ENCODE measurements around the gene SIGLEC9.

Gene SIGLEC9

GRCh38 chr19:51124216-51124615 is 490 bp upstream of the SIGLEC9 start:
- H3K36me3 ChIP-seq (ENCODE audit: insufficient read depth, low read length) = no peaks in the 10 kb centered on the region
- H3F3A ChIP-seq (ENCODE audit: low read depth) = no peaks in the 10 kb centered on the region
- no peak for TF ChIP-seq EZH2phosphoT487 (IDR thresholded peaks at IDR 0.05; ENCODE audit: borderline replicate concordance)
- no peaks in the 10 kb centered on the region for H3K79me2 ChIP-seq (ENCODE audit: insufficient read depth, low read length)
- H3K4me3 ChIP-seq (ENCODE audit: low read length, poor library complexity, severe bottlenecking) = no peak overlapping the region
- H3K9me3 ChIP-seq (ENCODE audit: insufficient read depth, low read depth, low read length) = no peaks in the 10 kb centered on the region
- no peaks in the 10 kb centered on the region for H4K20me1 ChIP-seq (ENCODE audit: insufficient read depth, low read length, poor library complexity, severe bottlenecking)
- no peak overlapping the region for H3K4me2 ChIP-seq (ENCODE audit: low read depth, low read length, poor library complexity, severe bottlenecking)
- no peak overlapping the region; the same call in 1 of the 2 replicates for H2AFZ ChIP-seq (ENCODE audit: low read length)
- H3K9me2 ChIP-seq (replicated peaks; ENCODE audit: low read depth, low read length) = no peaks in the 10 kb centered on the region
- H3K9ac ChIP-seq (ENCODE audit: low read depth, low read length, poor library complexity, severe bottlenecking) = no peak overlapping the region
- H3K4me1 ChIP-seq (ENCODE audit: insufficient read depth, low read length, poor library complexity, severe bottlenecking) = no peaks in the 10 kb centered on the region
- H3K27me3 ChIP-seq (ENCODE audit: insufficient read depth, low read length, poor library complexity, severe bottlenecking) = no peaks in the 10 kb centered on the region

- H3K4me1 ChIP-seq (ENCODE audit: insufficient read depth, low read length, poor library complexity, severe bottlenecking) = no peaks in the 10 kb centered on the region
- no peaks in the 10 kb centered on the region for H4K20me1 ChIP-seq (ENCODE audit: insufficient read depth, low read length, poor library complexity, severe bottlenecking)
Observed at GRCh38 chr19:51125421-51126075, 842 bp downstream of the SIGLEC9 start.

DNA sequence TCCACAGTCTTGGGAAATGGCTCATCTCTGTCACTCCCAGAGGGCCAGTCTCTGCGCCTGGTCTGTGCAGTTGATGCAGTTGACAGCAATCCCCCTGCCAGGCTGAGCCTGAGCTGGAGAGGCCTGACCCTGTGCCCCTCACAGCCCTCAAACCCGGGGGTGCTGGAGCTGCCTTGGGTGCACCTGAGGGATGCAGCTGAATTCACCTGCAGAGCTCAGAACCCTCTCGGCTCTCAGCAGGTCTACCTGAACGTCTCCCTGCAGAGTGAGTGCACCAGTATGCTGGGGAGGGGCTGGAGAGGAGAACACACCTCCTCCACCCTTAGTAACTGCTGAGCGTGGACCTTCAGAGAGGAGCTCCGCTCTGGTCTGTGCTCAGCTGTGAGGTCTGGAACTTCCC is 2.3 kb downstream of the SIGLEC9 start:
- H3K79me2 ChIP-seq (ENCODE audit: insufficient read depth, low read length) = no peaks in the 10 kb centered on the region
- no peak overlapping the region for H2AFZ ChIP-seq (ENCODE audit: low read length)
- H3K9me2 ChIP-seq (replicated peaks; ENCODE audit: low read depth, low read length) = no peaks in the 10 kb centered on the region
- H3K4me2 ChIP-seq (ENCODE audit: low read depth, low read length, poor library complexity, severe bottlenecking) = no peak overlapping the region
- H3F3A ChIP-seq (ENCODE audit: low read depth) = no peaks in the 10 kb centered on the region
- no peak overlapping the region for H3K9ac ChIP-seq (ENCODE audit: low read depth, low read length, poor library complexity, severe bottlenecking)
- no peaks in the 10 kb centered on the region for H3K27me3 ChIP-seq (ENCODE audit: insufficient read depth, low read length, poor library complexity, severe bottlenecking)
- no peaks in the 10 kb centered on the region for H3K36me3 ChIP-seq (ENCODE audit: insufficient read depth, low read length)
- no peaks in the 10 kb centered on the region for H3K4me1 ChIP-seq (ENCODE audit: insufficient read depth, low read length, poor library complexity, severe bottlenecking)
- H3K4me3 ChIP-seq (ENCODE audit: low read length, poor library complexity, severe bottlenecking) = no peak overlapping the region
- no peaks in the 10 kb centered on the region for H3K9me3 ChIP-seq (ENCODE audit: insufficient read depth, low read depth, low read length)
- no peak for TF ChIP-seq CTCF (conservative IDR thresholded peaks at IDR 0.05; ENCODE audit: low read length)
- TF ChIP-seq EZH2phosphoT487 (IDR thresholded peaks at IDR 0.05; ENCODE audit: borderline replicate concordance) = no peak
- H4K20me1 ChIP-seq (ENCODE audit: insufficient read depth, low read length, poor library complexity, severe bottlenecking) = no peaks in the 10 kb centered on the region

More at GRCh38 chr19:51125421-51126075, 842 bp downstream of the SIGLEC9 start:
- H3K27me3 ChIP-seq (ENCODE audit: insufficient read depth, low read length, poor library complexity, severe bottlenecking) = no peaks in the 10 kb centered on the region
- no peaks in the 10 kb centered on the region for H3K9me3 ChIP-seq (ENCODE audit: insufficient read depth, low read depth, low read length)
- no peaks in the 10 kb centered on the region for H3K36me3 ChIP-seq (ENCODE audit: insufficient read depth, low read length)
- TF ChIP-seq CTCF (conservative IDR thresholded peaks at IDR 0.05; ENCODE audit: low read length) (no peak), EZH2phosphoT487 (IDR thresholded peaks at IDR 0.05; ENCODE audit: borderline replicate concordance) (no peak)
- H3K9ac ChIP-seq (ENCODE audit: low read depth, low read length, poor library complexity, severe bottlenecking) = no peak overlapping the region
- H3K4me3 ChIP-seq (ENCODE audit: low read length, poor library complexity, severe bottlenecking) = no peak overlapping the region
- no peak overlapping the region for H3K4me2 ChIP-seq (ENCODE audit: low read depth, low read length, poor library complexity, severe bottlenecking)
- H3K79me2 ChIP-seq (ENCODE audit: insufficient read depth, low read length) = no peaks in the 10 kb centered on the region
- H3K9me2 ChIP-seq (replicated peaks; ENCODE audit: low read depth, low read length) = no peaks in the 10 kb centered on the region
- no peaks in the 10 kb centered on the region for H3F3A ChIP-seq (ENCODE audit: low read depth)
- H2AFZ ChIP-seq (ENCODE audit: low read length) = no peak overlapping the region

DNA sequence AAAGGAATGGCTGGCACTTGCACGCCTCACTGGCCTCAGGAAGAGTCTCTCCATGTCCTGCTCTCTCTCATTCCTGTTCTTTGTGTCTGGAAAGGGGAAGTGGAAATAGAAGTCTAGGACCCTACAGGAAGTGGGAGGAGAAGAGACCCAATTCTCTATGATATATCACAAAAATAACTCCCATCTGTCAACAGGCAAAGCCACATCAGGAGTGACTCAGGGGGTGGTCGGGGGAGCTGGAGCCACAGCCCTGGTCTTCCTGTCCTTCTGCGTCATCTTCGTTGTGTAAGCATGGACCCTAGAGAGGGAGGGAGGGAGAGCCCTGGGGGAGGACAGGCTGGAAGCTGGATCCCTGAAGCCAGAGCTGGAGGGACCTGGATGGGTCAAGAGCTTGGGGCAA is 3.0 kb downstream of the SIGLEC9 start:
- H3K4me1 ChIP-seq (ENCODE audit: insufficient read depth, low read length, poor library complexity, severe bottlenecking) = no peaks in the 10 kb centered on the region
- no peak overlapping the region for H2AFZ ChIP-seq (ENCODE audit: low read length)
- no peaks in the 10 kb centered on the region for H3K27me3 ChIP-seq (ENCODE audit: insufficient read depth, low read length, poor library complexity, severe bottlenecking)
- no peak overlapping the region for H3K4me3 ChIP-seq (ENCODE audit: low read length, poor library complexity, severe bottlenecking)
- no peaks in the 10 kb centered on the region for H3F3A ChIP-seq (ENCODE audit: low read depth)
- no peak overlapping the region for H3K9ac ChIP-seq (ENCODE audit: low read depth, low read length, poor library complexity, severe bottlenecking)
- no peak overlapping the region for H3K4me2 ChIP-seq (ENCODE audit: low read depth, low read length, poor library complexity, severe bottlenecking)
- TF ChIP-seq EZH2phosphoT487 (IDR thresholded peaks at IDR 0.05; ENCODE audit: borderline replicate concordance) (no peak), CTCF (conservative IDR thresholded peaks at IDR 0.05; ENCODE audit: low read length) (no peak)
- no peaks in the 10 kb centered on the region for H3K36me3 ChIP-seq (ENCODE audit: insufficient read depth, low read length)
- H4K20me1 ChIP-seq (ENCODE audit: insufficient read depth, low read length, poor library complexity, severe bottlenecking) = no peaks in the 10 kb centered on the region
- no peaks in the 10 kb centered on the region for H3K9me2 ChIP-seq (replicated peaks; ENCODE audit: low read depth, low read length)
- H3K9me3 ChIP-seq (ENCODE audit: insufficient read depth, low read depth, low read length) = no peaks in the 10 kb centered on the region
- H3K79me2 ChIP-seq (ENCODE audit: insufficient read depth, low read length) = no peaks in the 10 kb centered on the region
